Measurements from ENCODE around the gene CR1.
A peak's percentile ranks its signal among the peaks of the same experiment; 100 is the strongest.

- TF ChIP-seq CTCF (IDR thresholded peaks at IDR 0.05) (peak in 2 of 6 experiments; percentile 13 to 18), POLR2A (IDR thresholded peaks at IDR 0.05) (no peak)
Measured at GRCh38 chr1:207565546-207566468, 69.8 kb downstream of the CR1 start.

All from Peyer's patch (tissue), 4 donors.